ENCODE data around the gene XYLT2. TPM values are rescaled to one million over a fixed set of nuclear protein-coding genes. Genes with fewer than 3 reads are reported as not detected.

The XYLT2 gene
- total and polyA plus RNA-seq, 4 donors: 15.3 to 35.9 (median 21.0) TPM

DNA sequence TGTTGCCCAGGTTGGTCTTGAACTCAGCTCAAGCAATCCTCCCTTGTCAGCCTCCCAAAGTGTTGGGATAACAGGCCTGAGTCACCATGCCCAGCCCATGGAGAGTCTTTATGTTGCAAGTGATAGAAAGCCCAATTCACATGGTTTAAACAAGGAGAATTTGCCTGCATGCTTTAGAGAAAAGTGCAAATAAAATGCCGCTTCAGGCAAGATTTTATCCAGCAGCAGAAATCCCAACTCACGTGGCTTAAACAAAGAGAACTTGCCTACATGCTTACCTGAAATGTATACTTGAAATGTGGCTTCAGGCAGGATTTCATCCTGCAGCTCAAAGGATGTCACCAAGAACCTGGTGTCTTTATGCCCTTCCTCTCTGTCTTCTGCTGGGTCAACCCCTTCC, 28.8 kb upstream of the XYLT2 start:
- 94% methylated on average over 2 of the region's 2 CpGs for WGBS (ENCODE audit: insufficient coverage)
- Histone ChIP-seq H3K4me3 (ENCODE audit: low read depth, low read length) (no peak overlapping the region), H3K27me3 (ENCODE audit: control insufficient read depth, insufficient read depth, low read length) (no peaks in the 10 kb centered on the region), H3K9me3 (ENCODE audit: control insufficient read depth, insufficient read depth, low read length) (no peaks in the 10 kb centered on the region), H3K36me3 (ENCODE audit: control insufficient read depth, insufficient read depth, low read length) (no peaks in the 10 kb centered on the region), H3K4me1 (ENCODE audit: control insufficient read depth, insufficient read depth, low read length) (no peaks in the 10 kb centered on the region), H3K27ac (ENCODE audit: low read depth, low read length) (no peak overlapping the region)
- DNase-seq (ENCODE audit: low read depth in 4 of 6, low spot score in 6 of 6): no peak

DNA sequence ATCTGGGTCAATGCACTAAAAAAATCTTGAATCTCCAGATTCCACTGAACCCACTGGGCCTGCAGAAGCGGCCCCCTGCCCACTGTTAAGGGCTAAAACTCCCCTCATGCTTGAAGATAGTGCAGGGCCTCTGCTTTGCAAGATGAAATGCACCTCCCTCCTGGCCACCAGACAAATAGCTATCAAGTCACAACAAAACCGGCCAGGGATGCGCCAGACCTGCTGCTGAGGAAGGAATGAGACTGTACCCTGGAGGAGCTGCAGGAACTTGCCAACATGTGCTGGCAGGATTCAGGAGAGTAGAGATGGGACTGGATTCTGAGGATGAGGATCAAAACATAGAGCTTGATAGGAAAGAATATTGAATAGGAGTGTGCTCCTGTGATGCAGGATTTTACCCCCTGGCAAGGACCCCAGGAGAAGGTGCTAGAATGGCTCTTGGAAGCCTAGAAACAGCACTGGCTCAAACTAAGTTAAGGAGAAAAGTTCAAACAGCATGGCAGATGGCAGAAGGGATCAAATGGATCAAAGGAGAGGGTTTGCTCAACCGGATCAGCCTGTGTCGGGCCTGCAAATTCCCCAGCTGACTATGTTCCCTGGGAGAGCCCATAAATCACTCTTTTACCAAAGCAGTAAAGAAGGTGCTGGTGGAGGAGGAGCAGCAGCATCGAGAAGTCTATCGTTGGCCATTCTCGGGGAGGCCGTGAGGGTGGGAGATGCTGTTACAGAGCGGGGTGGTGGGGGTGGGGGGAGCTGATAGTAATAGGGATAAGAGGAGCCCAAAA, 27.2 kb upstream of the XYLT2 start:
- 39% methylated on average over 8 of the region's 10 CpGs for WGBS (ENCODE audit: insufficient coverage)
- H3K36me3 ChIP-seq (ENCODE audit: control insufficient read depth, insufficient read depth, low read length): no peaks in the 10 kb centered on the region
- no peak overlapping the region for H3K4me3 ChIP-seq (ENCODE audit: low read depth, low read length)
- no peaks in the 10 kb centered on the region for H3K27me3 ChIP-seq (ENCODE audit: control insufficient read depth, insufficient read depth, low read length)
- H3K4me1 ChIP-seq (ENCODE audit: control insufficient read depth, insufficient read depth, low read length): no peaks in the 10 kb centered on the region
- DNase-seq (ENCODE audit: low read depth in 4 of 6, low spot score in 6 of 6): peak in 1 of 6 donors; percentile 30
- no peak overlapping the region for H3K27ac ChIP-seq (ENCODE audit: low read depth, low read length)
- H3K9me3 ChIP-seq (ENCODE audit: control insufficient read depth, insufficient read depth, low read length): no peaks in the 10 kb centered on the region

- no peak for DNase-seq (ENCODE audit: low read depth in 4 of 6, low spot score in 6 of 6)
- WGBS (ENCODE audit: insufficient coverage): 69% methylated on average over 5 of the region's 12 CpGs
- Histone ChIP-seq H3K36me3 (ENCODE audit: control insufficient read depth, insufficient read depth, low read length) (no peaks in the 10 kb centered on the region), H3K27me3 (ENCODE audit: control insufficient read depth, insufficient read depth, low read length) (no peaks in the 10 kb centered on the region), H3K4me1 (ENCODE audit: control insufficient read depth, insufficient read depth, low read length) (no peaks in the 10 kb centered on the region), H3K27ac (ENCODE audit: low read depth, low read length) (no peak overlapping the region), H3K4me3 (ENCODE audit: low read depth, low read length) (no peak overlapping the region), H3K9me3 (ENCODE audit: control insufficient read depth, insufficient read depth, low read length) (no peaks in the 10 kb centered on the region)
Observed at GRCh38 chr17:50319306-50320004, 26.5 kb upstream of the XYLT2 start.

GRCh38 chr17:50322271-50322670, 23.7 kb upstream of the XYLT2 start:
- Histone ChIP-seq H3K4me1 (ENCODE audit: control insufficient read depth, insufficient read depth, low read length) (no peaks in the 10 kb centered on the region), H3K36me3 (ENCODE audit: control insufficient read depth, insufficient read depth, low read length) (no peaks in the 10 kb centered on the region), H3K27ac (ENCODE audit: low read depth, low read length) (no peak overlapping the region), H3K4me3 (ENCODE audit: low read depth, low read length) (no peak overlapping the region), H3K27me3 (ENCODE audit: control insufficient read depth, insufficient read depth, low read length) (no peaks in the 10 kb centered on the region), H3K9me3 (ENCODE audit: control insufficient read depth, insufficient read depth, low read length) (no peaks in the 10 kb centered on the region)
- 94% methylated on average over 2 of the region's 7 CpGs for WGBS (ENCODE audit: insufficient coverage)
- DNase-seq (ENCODE audit: low read depth in 4 of 6, low spot score in 6 of 6): peak in 1 of 6 donors; percentile 14

GRCh38 chr17:50323060-50323459, 22.9 kb upstream of the XYLT2 start:
- no peaks in the 10 kb centered on the region for H3K27me3 ChIP-seq (ENCODE audit: control insufficient read depth, insufficient read depth, low read length)
- H3K4me1 ChIP-seq (ENCODE audit: control insufficient read depth, insufficient read depth, low read length): peaks cover 3% of the 10 kb centered on the region
- H3K27ac ChIP-seq (ENCODE audit: low read depth, low read length): no peak overlapping the region
- no peaks in the 10 kb centered on the region for H3K9me3 ChIP-seq (ENCODE audit: control insufficient read depth, insufficient read depth, low read length)
- no peaks in the 10 kb centered on the region for H3K36me3 ChIP-seq (ENCODE audit: control insufficient read depth, insufficient read depth, low read length)
- WGBS (ENCODE audit: insufficient coverage): no CpG with 5 or more reads among the region's 5 CpGs
- H3K4me3 ChIP-seq (ENCODE audit: low read depth, low read length): no peak overlapping the region
- DNase-seq (ENCODE audit: low read depth in 4 of 6, low spot score in 6 of 6): no peak

DNA sequence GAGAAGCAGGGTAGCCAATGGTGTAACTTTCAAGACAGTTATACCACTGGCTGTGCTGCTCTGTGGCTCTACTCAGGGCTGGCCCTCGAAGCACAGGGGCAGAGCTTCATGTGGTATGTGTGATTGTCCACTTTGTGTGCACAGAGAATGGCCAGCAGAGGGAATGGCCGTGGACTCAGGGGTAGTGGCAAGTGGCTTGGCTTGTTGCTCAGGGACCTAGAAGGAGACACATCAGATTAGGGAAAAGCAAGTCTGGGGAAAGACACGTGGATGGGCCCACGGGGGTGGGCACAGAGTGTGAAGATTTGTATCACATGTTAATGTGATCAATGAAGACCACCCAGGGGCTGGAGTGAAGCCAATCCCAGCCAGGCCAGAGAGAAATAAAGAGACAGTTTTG, 20.0 kb upstream of the XYLT2 start:
- H3K4me1 ChIP-seq (ENCODE audit: control insufficient read depth, insufficient read depth, low read length): peaks cover 14% of the 10 kb centered on the region
- H3K36me3 ChIP-seq (ENCODE audit: control insufficient read depth, insufficient read depth, low read length): no peaks in the 10 kb centered on the region
- H3K9me3 ChIP-seq (ENCODE audit: control insufficient read depth, insufficient read depth, low read length): no peaks in the 10 kb centered on the region
- H3K27ac ChIP-seq (ENCODE audit: low read depth, low read length): no peak overlapping the region
- H3K27me3 ChIP-seq (ENCODE audit: control insufficient read depth, insufficient read depth, low read length): no peaks in the 10 kb centered on the region
- WGBS (ENCODE audit: insufficient coverage): 37% methylated on average over 4 of the region's 4 CpGs
- DNase-seq (ENCODE audit: low read depth in 4 of 6, low spot score in 6 of 6): no peak
- no peak overlapping the region for H3K4me3 ChIP-seq (ENCODE audit: low read depth, low read length)

DNA sequence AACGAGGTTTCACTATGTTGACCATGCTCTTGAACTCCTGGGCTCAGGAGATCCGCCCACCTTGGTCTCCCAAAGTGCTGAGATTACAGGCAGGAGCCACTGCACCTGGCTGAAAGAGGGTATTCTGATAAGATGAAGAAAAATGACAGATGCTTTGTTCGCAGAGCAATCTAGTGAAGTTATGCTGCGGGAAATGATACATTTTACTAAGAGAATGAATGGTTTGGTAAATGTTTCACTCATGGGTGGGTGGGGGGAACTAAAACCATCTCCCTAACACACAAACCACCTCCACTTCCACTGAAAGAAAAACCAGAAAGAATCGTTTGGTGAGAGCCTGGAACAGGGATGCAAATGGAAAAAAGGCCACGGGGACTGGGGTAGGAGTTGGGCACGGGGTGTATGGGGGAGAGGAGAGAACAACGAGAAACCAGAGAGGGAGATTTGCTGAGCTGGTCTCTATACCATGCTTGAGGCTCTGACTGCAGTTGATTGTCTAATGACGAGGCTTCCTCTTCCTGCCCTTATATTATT, 19.0 kb upstream of the XYLT2 start:
- no peak overlapping the region for H3K27ac ChIP-seq (ENCODE audit: low read depth, low read length)

DNA sequence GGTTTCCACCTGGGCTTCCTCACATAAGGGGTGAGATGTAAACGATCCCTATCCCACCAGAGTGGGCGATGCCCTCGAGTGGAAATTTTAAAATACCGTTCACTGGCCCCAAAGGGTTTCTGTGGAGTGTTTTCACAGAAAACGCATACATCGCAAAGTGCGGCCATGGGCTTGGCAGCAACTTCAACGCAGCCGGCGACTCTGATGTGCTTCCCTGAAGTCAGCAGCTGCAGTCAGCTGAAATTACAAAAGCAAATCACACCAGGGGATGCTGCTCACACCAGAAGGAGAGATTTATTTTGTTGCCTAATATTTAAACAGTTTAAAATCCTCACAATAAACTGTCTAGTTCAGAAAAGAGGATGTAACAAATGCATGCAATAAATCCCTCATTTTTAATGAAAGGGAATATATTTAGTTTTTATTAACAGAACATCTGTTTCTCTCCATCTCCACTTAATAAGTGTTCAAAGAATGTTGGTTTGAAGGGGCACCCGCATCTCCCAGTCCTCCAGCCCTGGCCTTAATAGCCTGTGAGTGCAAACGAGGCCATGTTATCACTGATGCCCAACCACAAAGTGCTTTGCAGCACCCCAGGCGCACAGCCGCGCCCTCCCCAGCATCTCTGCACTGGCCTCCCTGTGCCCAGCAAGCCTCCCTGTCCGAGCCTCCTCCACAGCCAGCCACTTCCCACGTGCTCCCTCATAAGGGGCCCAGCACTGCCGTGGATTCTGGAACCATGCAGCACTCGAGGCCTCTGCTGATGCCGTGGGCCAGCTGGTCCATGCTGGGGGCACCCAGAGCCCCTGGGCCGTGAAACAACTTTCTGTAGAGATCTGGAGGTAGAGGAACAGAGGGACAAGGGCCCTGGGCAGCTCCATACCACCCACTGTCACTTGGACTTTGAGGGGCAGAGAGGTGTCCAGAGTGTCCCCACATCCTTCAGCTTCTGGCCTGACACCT, 17.3 kb upstream of the XYLT2 start:
- Histone ChIP-seq H3K27ac (ENCODE audit: low read depth, low read length) (peak overlapping the region; percentile 82), H3K4me3 (ENCODE audit: low read depth, low read length) (no peak overlapping the region), H3K36me3 (ENCODE audit: control insufficient read depth, insufficient read depth, low read length) (no peaks in the 10 kb centered on the region), H3K4me1 (ENCODE audit: control insufficient read depth, insufficient read depth, low read length) (peaks cover 17% of the 10 kb centered on the region), H3K27me3 (ENCODE audit: control insufficient read depth, insufficient read depth, low read length) (no peaks in the 10 kb centered on the region), H3K9me3 (ENCODE audit: control insufficient read depth, insufficient read depth, low read length) (no peaks in the 10 kb centered on the region)
- WGBS (ENCODE audit: insufficient coverage): 46% methylated on average over 12 of the region's 21 CpGs
- peak in 2 of 6 donors; percentile 65 to 84 for DNase-seq (ENCODE audit: low read depth in 4 of 6, low spot score in 6 of 6)

More for the DNA sequence above, 19.0 kb upstream of the XYLT2 start:
- Histone ChIP-seq H3K9me3 (ENCODE audit: control insufficient read depth, insufficient read depth, low read length) (no peaks in the 10 kb centered on the region), H3K36me3 (ENCODE audit: control insufficient read depth, insufficient read depth, low read length) (no peaks in the 10 kb centered on the region), H3K4me3 (ENCODE audit: low read depth, low read length) (no peak overlapping the region), H3K27me3 (ENCODE audit: control insufficient read depth, insufficient read depth, low read length) (no peaks in the 10 kb centered on the region), H3K4me1 (ENCODE audit: control insufficient read depth, insufficient read depth, low read length) (peaks cover 14% of the 10 kb centered on the region)
- 100% methylated on average over 1 of the region's 9 CpGs for WGBS (ENCODE audit: insufficient coverage)
- DNase-seq (ENCODE audit: low read depth in 4 of 6, low spot score in 6 of 6): no peak

DNA sequence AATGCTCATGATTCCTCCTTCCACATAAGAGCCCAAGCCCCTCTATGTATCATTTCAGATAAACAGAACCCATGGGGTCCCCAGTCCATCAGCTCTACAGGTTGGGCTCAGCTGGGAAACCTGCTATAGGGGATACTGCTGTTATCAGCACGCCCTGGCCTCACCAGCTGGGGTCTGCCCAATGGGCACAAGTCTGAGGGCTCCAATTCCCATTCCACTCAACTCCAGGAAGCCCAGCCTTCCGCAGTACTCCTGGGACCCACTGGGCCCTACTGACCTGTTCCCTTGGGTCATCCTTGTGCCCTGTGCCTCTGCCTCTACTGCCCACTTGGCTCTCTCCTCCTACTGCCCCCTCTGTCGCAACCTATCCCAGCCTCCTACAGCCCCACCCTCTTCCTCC, 16.2 kb upstream of the XYLT2 start:
- H3K4me3 ChIP-seq (ENCODE audit: low read depth, low read length): no peak overlapping the region
- no peaks in the 10 kb centered on the region for H3K27me3 ChIP-seq (ENCODE audit: control insufficient read depth, insufficient read depth, low read length)
- H3K4me1 ChIP-seq (ENCODE audit: control insufficient read depth, insufficient read depth, low read length): peaks cover 17% of the 10 kb centered on the region
- no peak overlapping the region for H3K27ac ChIP-seq (ENCODE audit: low read depth, low read length)
- no peaks in the 10 kb centered on the region for H3K9me3 ChIP-seq (ENCODE audit: control insufficient read depth, insufficient read depth, low read length)
- WGBS (ENCODE audit: insufficient coverage): 100% methylated on average over 2 of the region's 3 CpGs
- no peak for DNase-seq (ENCODE audit: low read depth in 4 of 6, low spot score in 6 of 6)
- no peaks in the 10 kb centered on the region for H3K36me3 ChIP-seq (ENCODE audit: control insufficient read depth, insufficient read depth, low read length)
